K562 (cell line): Measurements from ENCODE around the gene ANKRD6. TPM values are rescaled to one million over a fixed set of nuclear protein-coding genes. Genes with fewer than 3 reads are reported as not detected.
A peak's percentile ranks its signal among the peaks of the same experiment; 100 is the strongest.

ENCODE experiments used
- CBX3 ChIP-seq, 2 experiments: IDR thresholded peaks; 1 replicate in 1 of 2; 2 replicates in 1 of 2; pipeline ENCODE4 v1.6.1; 2012; ENCODE audit warnings: inconsistent platforms in 2 of 2, low read length in 2 of 2, borderline replicate concordance in 1 of 2, control low read depth in 1 of 2
- CEBPG ChIP-seq, 3 experiments: fragments of 200-800 bp in 1 of 3; sonication (Bioruptor generic) in 1 of 3; sonication (generic) in 1 of 3; formaldehyde crosslinking in 1 of 3; IDR thresholded peaks in 2 of 3; conservative IDR thresholded peaks in 1 of 3; 2 replicates each; pipeline versions ENCODE4 v1.6.1 to v1.8.0; 2016 to 2022; ENCODE audit warnings: missing compliant biosample characterization in 2 of 3, missing genetic modification characterization in 2 of 3, mild to moderate bottlenecking in 1 of 3, missing genetic modification reagents in 1 of 3
- ILF3 ChIP-seq: fragments of 450-650 bp; IDR thresholded peaks from 2 replicates; pipeline ENCODE4 v1.6.1; 2018; ENCODE audit warnings: antibody characterized with exemption, mild to moderate bottlenecking, moderate library complexity, borderline replicate concordance
- MCM2 ChIP-seq: fragments of 450-650 bp; IDR thresholded peaks from 2 replicates; pipeline ENCODE4 v1.6.1; 2017; ENCODE audit warnings: low read depth, mild to moderate bottlenecking
- MTA2 ChIP-seq: fragments of 450-650 bp; IDR thresholded peaks from 2 replicates; pipeline ENCODE4 v1.6.1; 2016; ENCODE audit warnings: low read depth
- RAD21 ChIP-seq, 2 experiments: fragments of 250-450 bp in 1 of 2; fragments of 450-650 bp in 1 of 2; sonication (Bioruptor Pico) in 1 of 2; formaldehyde crosslinking in 1 of 2; IDR thresholded peaks in 1 of 2; conservative IDR thresholded peaks in 1 of 2; 2 replicates each; pipeline versions ENCODE4 v1.4.0 to v1.8.0; 2020 to 2022; ENCODE audit warnings: mild to moderate bottlenecking in 2 of 2, moderate library complexity in 1 of 2
- ZNF518B ChIP-seq: fragments of 250-450 bp; sonication (Bioruptor Pico); IDR thresholded peaks from 2 replicates; pipeline ENCODE4 v1.5.0; 2021; ENCODE audit warnings: mild to moderate bottlenecking, moderate library complexity
- ZNF586 ChIP-seq: fragments of 450-650 bp; formaldehyde crosslinking; conservative IDR thresholded peaks from 2 replicates; pipeline ENCODE4 v1.4.0; 2020; ENCODE audit warnings: mild to moderate bottlenecking, moderate library complexity
- ZNF77 ChIP-seq: fragments of 250-450 bp; sonication (Bioruptor Pico); IDR thresholded peaks from 2 replicates; pipeline ENCODE4 v1.5.0; 2020
- polyA plus RNA-seq, 8 experiments: library from polyadenylated mRNA; depleted of rRNA in 4 of 8; stranded (reverse) in 5 of 8; unstranded in 3 of 8; fragments of >200 nt; fragmentation: Nextera tagmentation in 2 of 8; fragmentation: Illumina TruSeq in 1 of 8; extraction: Ambion mirVana in 2 of 8; extraction: Trizol in 1 of 8; gene quantifications; 2 replicates each; pipeline versions ENCODE4 v1.2.1 to v1.2.3, GENCODE V29; 2011 to 2014; ENCODE audit warnings: inconsistent platforms in 1 of 8, missing spikeins in 1 of 8
- total RNA-seq, 7 experiments: library from RNA; depleted of rRNA in 6 of 7; stranded (reverse); fragments of >200 nt in 6 of 7; fragmentation: Illumina TruSeq in 2 of 7; extraction: Trizol in 2 of 7; gene quantifications; 2 replicates each; pipeline versions ENCODE4 v1.2.1 to v1.2.3, GENCODE V29; 2011 to 2021; ENCODE audit warnings: low replicate concordance in 1 of 7
- TF ChIP-seq, protein P1 (sequence below): fragments of 250-450 bp; sonication (Bioruptor Pico); IDR thresholded peaks from 2 replicates; pipeline ENCODE4 v1.5.0; 2021
- TF ChIP-seq, protein P2 (sequence below), 2 experiments: fragments of 450-650 bp; formaldehyde crosslinking in 1 of 2; IDR thresholded peaks; 2 replicates each; pipeline versions ENCODE4 v1.4.0 to v1.6.1; 2014 to 2020; ENCODE audit warnings: mild to moderate bottlenecking in 2 of 2, borderline replicate concordance in 1 of 2, low read depth in 1 of 2
- TF ChIP-seq, protein P3 (sequence below): fragments of 450-650 bp; formaldehyde crosslinking; IDR thresholded peaks from 2 replicates; pipeline ENCODE4 v1.4.0; 2022; ENCODE audit warnings: mild to moderate bottlenecking, moderate library complexity

Gene ANKRD6
- total and polyA plus RNA-seq, 9 of the 15 experiments (the other 6 are each of a cell fraction or from before 2014, with no cell fraction given) = 0.04 to 0.22 (median 0.08) TPM; not detected in 4

DNA sequence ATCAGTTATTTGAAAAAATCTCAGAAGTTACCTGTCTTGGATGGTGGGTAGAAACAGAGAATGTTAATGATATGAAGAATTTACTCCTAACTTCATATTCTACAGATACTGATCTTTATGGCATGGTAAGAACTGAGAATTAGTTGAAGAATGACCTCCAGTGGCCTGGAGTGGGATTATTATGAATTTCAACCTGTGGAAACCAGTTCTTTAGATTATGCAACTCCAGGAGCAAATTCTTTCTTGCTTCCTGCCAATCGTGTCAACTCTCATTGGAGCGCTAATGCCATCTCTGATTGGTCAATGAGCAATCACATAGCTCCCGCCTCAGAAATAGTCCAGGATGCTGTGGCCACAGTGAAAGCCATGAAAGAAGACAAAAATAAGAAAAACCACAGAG lies 165.0 kb downstream of the ANKRD6 start (continued):
- TF ChIP-seq, protein P1, sequence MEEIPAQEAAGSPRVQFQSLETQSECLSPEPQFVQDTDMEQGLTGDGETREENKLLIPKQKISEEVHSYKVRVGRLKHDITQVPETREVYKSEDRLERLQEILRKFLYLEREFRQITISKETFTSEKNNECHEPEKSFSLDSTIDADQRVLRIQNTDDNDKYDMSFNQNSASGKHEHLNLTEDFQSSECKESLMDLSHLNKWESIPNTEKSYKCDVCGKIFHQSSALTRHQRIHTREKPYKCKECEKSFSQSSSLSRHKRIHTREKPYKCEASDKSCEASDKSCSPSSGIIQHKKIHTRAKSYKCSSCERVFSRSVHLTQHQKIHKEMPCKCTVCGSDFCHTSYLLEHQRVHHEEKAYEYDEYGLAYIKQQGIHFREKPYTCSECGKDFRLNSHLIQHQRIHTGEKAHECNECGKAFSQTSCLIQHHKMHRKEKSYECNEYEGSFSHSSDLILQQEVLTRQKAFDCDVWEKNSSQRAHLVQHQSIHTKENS = no peak
- TF ChIP-seq CBX3 (IDR thresholded peaks at IDR 0.05; ENCODE audit: borderline replicate concordance in 1 of 2, low read length in 2 of 2) = no peak
- TF ChIP-seq, protein P2, sequence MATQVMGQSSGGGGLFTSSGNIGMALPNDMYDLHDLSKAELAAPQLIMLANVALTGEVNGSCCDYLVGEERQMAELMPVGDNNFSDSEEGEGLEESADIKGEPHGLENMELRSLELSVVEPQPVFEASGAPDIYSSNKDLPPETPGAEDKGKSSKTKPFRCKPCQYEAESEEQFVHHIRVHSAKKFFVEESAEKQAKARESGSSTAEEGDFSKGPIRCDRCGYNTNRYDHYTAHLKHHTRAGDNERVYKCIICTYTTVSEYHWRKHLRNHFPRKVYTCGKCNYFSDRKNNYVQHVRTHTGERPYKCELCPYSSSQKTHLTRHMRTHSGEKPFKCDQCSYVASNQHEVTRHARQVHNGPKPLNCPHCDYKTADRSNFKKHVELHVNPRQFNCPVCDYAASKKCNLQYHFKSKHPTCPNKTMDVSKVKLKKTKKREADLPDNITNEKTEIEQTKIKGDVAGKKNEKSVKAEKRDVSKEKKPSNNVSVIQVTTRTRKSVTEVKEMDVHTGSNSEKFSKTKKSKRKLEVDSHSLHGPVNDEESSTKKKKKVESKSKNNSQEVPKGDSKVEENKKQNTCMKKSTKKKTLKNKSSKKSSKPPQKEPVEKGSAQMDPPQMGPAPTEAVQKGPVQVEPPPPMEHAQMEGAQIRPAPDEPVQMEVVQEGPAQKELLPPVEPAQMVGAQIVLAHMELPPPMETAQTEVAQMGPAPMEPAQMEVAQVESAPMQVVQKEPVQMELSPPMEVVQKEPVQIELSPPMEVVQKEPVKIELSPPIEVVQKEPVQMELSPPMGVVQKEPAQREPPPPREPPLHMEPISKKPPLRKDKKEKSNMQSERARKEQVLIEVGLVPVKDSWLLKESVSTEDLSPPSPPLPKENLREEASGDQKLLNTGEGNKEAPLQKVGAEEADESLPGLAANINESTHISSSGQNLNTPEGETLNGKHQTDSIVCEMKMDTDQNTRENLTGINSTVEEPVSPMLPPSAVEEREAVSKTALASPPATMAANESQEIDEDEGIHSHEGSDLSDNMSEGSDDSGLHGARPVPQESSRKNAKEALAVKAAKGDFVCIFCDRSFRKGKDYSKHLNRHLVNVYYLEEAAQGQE (IDR thresholded peaks at IDR 0.05; ENCODE audit: borderline replicate concordance) = peak; percentile 64
- TF ChIP-seq, protein P2 (CRISPR knock-in tag; IDR thresholded peaks at IDR 0.05; ENCODE audit: low read depth) = no peak
- TF ChIP-seq ILF3 = no peak
- TF ChIP-seq RAD21 (CRISPR knock-in tag; conservative IDR thresholded peaks at IDR 0.05 in 1 of 2, IDR thresholded peaks at IDR 0.05 in 1 of 2) = peak; percentile 80 to 83
- TF ChIP-seq ZNF586 (CRISPR knock-in tag) = no peak
- TF ChIP-seq, protein P3, sequence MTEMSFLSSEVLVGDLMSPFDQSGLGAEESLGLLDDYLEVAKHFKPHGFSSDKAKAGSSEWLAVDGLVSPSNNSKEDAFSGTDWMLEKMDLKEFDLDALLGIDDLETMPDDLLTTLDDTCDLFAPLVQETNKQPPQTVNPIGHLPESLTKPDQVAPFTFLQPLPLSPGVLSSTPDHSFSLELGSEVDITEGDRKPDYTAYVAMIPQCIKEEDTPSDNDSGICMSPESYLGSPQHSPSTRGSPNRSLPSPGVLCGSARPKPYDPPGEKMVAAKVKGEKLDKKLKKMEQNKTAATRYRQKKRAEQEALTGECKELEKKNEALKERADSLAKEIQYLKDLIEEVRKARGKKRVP (CRISPR knock-in tag) = no peak
- 0 out of 2 replicates have a peak, but pooled peaks have one; percentile 35 for TF ChIP-seq CEBPG (CRISPR knock-in tag; IDR thresholded peaks at IDR 0.05)
- peak; percentile 86 to 88 for TF ChIP-seq CEBPG (tag; conservative IDR thresholded peaks at IDR 0.05 in 1 of 2, IDR thresholded peaks at IDR 0.05 in 1 of 2)
- no peak for TF ChIP-seq MCM2
- TF ChIP-seq ZNF518B (CRISPR knock-in tag) = no peak
- TF ChIP-seq ZNF77 = no peak
- TF ChIP-seq MTA2 = no peak
